HFF-Myc (cell line): ENCODE measurements around the gene ADAMTS7.
"Not testable (repeated sequence)": the region's sequence is repeated elsewhere in the genome, so short reads cannot be mapped to it uniquely, and the experiment has no call there.

Source experiments
- DNase-seq: peaks from one replicate; pipeline ENCODE4 v3.0.0-alpha.2; 2011; ENCODE audit warnings: low read depth; ENCODE audit errors: extremely low read depth
- H3K4me3 ChIP-seq: replicated peaks from 2 replicates; pipeline ENCODE4 v1.5.1; 2011; ENCODE audit warnings: low read depth, mild to moderate bottlenecking, control low read depth, low read length
- CTCF ChIP-seq: IDR thresholded peaks from 2 replicates; pipeline ENCODE4 v1.5.1; 2012; ENCODE audit warnings: mild to moderate bottlenecking, low read depth, low read length, control low read depth; ENCODE audit errors: missing control alignments

Gene ADAMTS7

GRCh38 chr15:78761891-78762385 lies 49.3 kb downstream of the ADAMTS7 start:
- no peak for DNase-seq
- no peak for TF ChIP-seq CTCF
- no peak overlapping the region for H3K4me3 ChIP-seq

GRCh38 chr15:78761475-78761874 lies 49.8 kb downstream of the ADAMTS7 start:
- not testable (repeated sequence) for DNase-seq, H3K4me3 ChIP-seq

- no peak overlapping the region for H3K4me3 ChIP-seq
- no peak for DNase-seq
- TF ChIP-seq CTCF = no peak
These were observed 50.2 kb downstream of the ADAMTS7 start for GRCh38 chr15:78761020-78761419.

GRCh38 chr15:78760091-78760882 lies 51.0 kb downstream of the ADAMTS7 start:
- not testable (repeated sequence) for H3K4me3 ChIP-seq, DNase-seq

GRCh38 chr15:78759361-78759998 lies 51.8 kb downstream of the ADAMTS7 start:
- H3K4me3 ChIP-seq, DNase-seq: not testable (repeated sequence)

- DNase-seq, H3K4me3 ChIP-seq: not testable (repeated sequence)
- TF ChIP-seq CTCF = peak; percentile 8
These were observed 52.6 kb downstream of the ADAMTS7 start for GRCh38 chr15:78758486-78759200.

- not testable (repeated sequence) for H3K4me3 ChIP-seq, DNase-seq
These were observed 53.2 kb downstream of the ADAMTS7 start for GRCh38 chr15:78758084-78758483.

- DNase-seq = no peak
- TF ChIP-seq CTCF = no peak
- H3K4me3 ChIP-seq = no peak overlapping the region
These were observed 53.7 kb downstream of the ADAMTS7 start for GRCh38 chr15:78757636-78757905.

GRCh38 chr15:78756781-78757635 lies 54.3 kb downstream of the ADAMTS7 start:
- DNase-seq, H3K4me3 ChIP-seq: not testable (repeated sequence)
